Astrocyte of the spinal cord (primary cell): ENCODE measurements around the gene STXBP5.

Source experiments
- DNase-seq: peaks from one replicate; pipeline ENCODE4 v3.0.0; 2011; ENCODE audit warnings: low read depth, low spot score
- H3K4me3 ChIP-seq: 2 replicates; pipeline ENCODE4 v1.5.1; 2011; ENCODE audit warnings: low read depth, mild to moderate bottlenecking, low read length, moderate library complexity
- CTCF ChIP-seq: IDR thresholded peaks from 2 replicates; pipeline ENCODE4 v1.5.1; 2012; ENCODE audit warnings: low read depth, mild to moderate bottlenecking, low read length, inconsistent platforms
- in situ Hi-C: cut with HindIII; loops from 2 replicates; pipeline ENCODE4 v1.10.0; 2017; ENCODE audit warnings: low sequenced_read_pairs

STXBP5 gene

GRCh38 chr6:147204060-147204785 lies at the start of gene STXBP5:
Gene STXBP5, plus strand, starts transcription at chr6:147204417. Its CDS starts 116 bp downstream, at chr6:147204533.
- peak within 1 kb of the TSS; percentile 89 for H3K4me3 ChIP-seq
- peak; percentile 57 for DNase-seq
- in situ Hi-C loops, result no loop called here
- no peak for TF ChIP-seq CTCF

GRCh38 chr6:147154454-147154853 lies 49.8 kb upstream of the STXBP5 start:
- peak; percentile 72 for DNase-seq
- no peak for TF ChIP-seq CTCF
- no peak overlapping the region for H3K4me3 ChIP-seq
- in situ Hi-C loops, result no loop called here

- H3K4me3 ChIP-seq, result no peak overlapping the region
- no peak for DNase-seq
- in situ Hi-C loops, result no loop called here
- TF ChIP-seq CTCF, result no peak
These were observed 48.0 kb upstream of the STXBP5 start for GRCh38 chr6:147156218-147156617.

GRCh38 chr6:147156799-147157382 lies 47.3 kb upstream of the STXBP5 start:
- no peak for TF ChIP-seq CTCF
- no peak overlapping the region for H3K4me3 ChIP-seq
- DNase-seq, result peak; percentile 87
- in situ Hi-C loops, result no loop called here

GRCh38 chr6:147157930-147158329 lies 46.3 kb upstream of the STXBP5 start:
- no peak for DNase-seq
- no peak overlapping the region for H3K4me3 ChIP-seq
- in situ Hi-C loops, result no loop called here
- no peak for TF ChIP-seq CTCF

GRCh38 chr6:147158881-147159280 lies 45.3 kb upstream of the STXBP5 start:
- H3K4me3 ChIP-seq, result no peak overlapping the region
- no peak for DNase-seq
- in situ Hi-C loops, result no loop called here
- no peak for TF ChIP-seq CTCF
